Activated naive CD4-positive, alpha-beta T cell treated with anti-CD3 and anti-CD28 coated beads for 36 hours (primary cell): ENCODE measurements around the gene PDAP1. TPM values are rescaled to one million over a fixed set of nuclear protein-coding genes. Genes with fewer than 3 reads are reported as not detected.
"Not testable (repeated sequence)": the region's sequence is repeated elsewhere in the genome, so short reads cannot be mapped to it uniquely, and the experiment has no call there.

Experiments used
- CTCF ChIA-PET: fragments of 350-600 bp; sonication (Branson Sonifier 250); formaldehyde crosslinking; loops from one replicate; lab custom pipeline; 2021; ENCODE audit warnings: antibody characterized with exemption; lab: Charles Lee
- DNase-seq: peaks from one replicate; pipeline ENCODE4 v3.0.0-alpha.2; 2020
- H3K27ac Mint-ChIP-seq: one replicate; pipeline ENCODE4 v1.8.0; 2021; ENCODE audit warnings: mild to moderate bottlenecking, mixed read lengths
- H3K27me3 Mint-ChIP-seq: one replicate; pipeline ENCODE4 v1.8.0; 2021; ENCODE audit warnings: low read depth, mixed read lengths
- H3K36me3 Mint-ChIP-seq: one replicate; pipeline ENCODE4 v1.8.0; 2021; ENCODE audit warnings: low read depth, mixed read lengths
- H3K4me1 Mint-ChIP-seq: one replicate; pipeline ENCODE4 v1.8.0; 2021; ENCODE audit warnings: low read depth, mixed read lengths
- H3K4me3 Mint-ChIP-seq: one replicate; pipeline ENCODE4 v1.8.0; 2021; ENCODE audit warnings: mild to moderate bottlenecking, moderate library complexity, mixed read lengths
- H3K9me3 Mint-ChIP-seq: one replicate; pipeline ENCODE4 v1.8.0; 2021; ENCODE audit warnings: mixed read lengths
- intact Hi-C: fragments of 100-400 bp; cut with micrococcal nuclease; formaldehyde crosslinking; loops from one replicate; pipeline ENCODE4 v1.15.1; 2023
- total RNA-seq, 2 experiments: library from RNA; stranded (reverse); gene quantifications; one replicate each; pipeline ENCODE4 v1.2.3, GENCODE V29; 2021

PDAP1 gene
- total RNA-seq, 2 experiments from 2014 or later, result 169 to 194 TPM

DNA sequence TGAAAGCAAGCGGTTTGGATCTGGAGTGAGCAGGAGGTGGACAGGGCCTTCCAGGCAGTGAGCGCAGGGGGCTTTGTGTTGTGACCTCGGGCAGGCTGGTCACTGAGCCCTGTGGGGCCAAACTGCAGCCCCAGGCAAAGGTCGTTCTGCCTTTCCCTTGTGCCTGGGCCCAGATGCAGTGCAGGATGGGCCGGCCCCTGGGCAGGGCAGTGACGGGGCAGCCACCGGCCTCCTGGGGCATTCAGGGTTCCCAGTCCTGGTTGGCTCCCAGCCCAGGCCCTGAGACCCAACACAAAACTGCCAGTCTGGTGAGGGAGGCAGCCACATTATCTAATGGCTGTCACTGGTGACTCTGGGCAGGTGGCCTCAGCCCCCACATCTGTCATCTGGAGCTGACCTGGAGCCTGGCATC, 26.7 kb downstream of the PDAP1 start:
- H3K27ac Mint-ChIP-seq, result peak overlapping the region; percentile 97
- H3K36me3 Mint-ChIP-seq, result peaks cover 39% of the 10 kb centered on the region
- H3K27me3 Mint-ChIP-seq, result no peaks in the 10 kb centered on the region
- peaks cover 55% of the 10 kb centered on the region for H3K4me1 Mint-ChIP-seq
- intact Hi-C loops, result loop anchor here (1.0 to 2.0 kb wide), 10 partner anchors 11 to 639 kb away; partner anchors contain the start of genes BUD31, CPSF4, PDAP1 and PTCD1
- H3K9me3 Mint-ChIP-seq, result no peaks in the 10 kb centered on the region
- H3K4me3 Mint-ChIP-seq, result peak overlapping the region; percentile 81
- CTCF ChIA-PET, result interaction anchor here (0.7 kb wide), 1 partner anchor 12 kb away, joined by 4 read pairs; no protein-coding TSS in a partner anchor
- DNase-seq, result no peak

- H3K27ac Mint-ChIP-seq, result peak overlapping the region; percentile 97
- no peaks in the 10 kb centered on the region for H3K9me3 Mint-ChIP-seq
- CTCF ChIA-PET, result interaction anchor here (1.0 to 1.2 kb wide), 2 partner anchors 19 to 26 kb away, joined by 3 to 4 read pairs; no protein-coding TSS in a partner anchor
- intact Hi-C loops, result loop anchor here (1.0 to 2.0 kb wide), 10 partner anchors 11 to 640 kb away; partner anchors contain the start of genes BUD31, CPSF4, PDAP1 and PTCD1
- H3K4me3 Mint-ChIP-seq, result peak overlapping the region; percentile 81
- DNase-seq, result peak; percentile 96
- H3K27me3 Mint-ChIP-seq, result no peaks in the 10 kb centered on the region
- peaks cover 35% of the 10 kb centered on the region for H3K36me3 Mint-ChIP-seq
- peaks cover 61% of the 10 kb centered on the region for H3K4me1 Mint-ChIP-seq
Measured at GRCh38 chr7:99380823-99381663, 27.4 kb downstream of the PDAP1 start.

GRCh38 chr7:99380032-99380822, 28.2 kb downstream of the PDAP1 start:
- no peaks in the 10 kb centered on the region for H3K27me3 Mint-ChIP-seq
- no peaks in the 10 kb centered on the region for H3K9me3 Mint-ChIP-seq
- intact Hi-C loops, result loop anchor here (2.0 kb wide), 4 partner anchors 59 to 641 kb away; partner anchors contain the start of genes CPSF4, PTCD1 and TRRAP
- peak; percentile 69 for DNase-seq
- CTCF ChIA-PET, result interaction anchor here (1.0 to 1.2 kb wide), 2 partner anchors 18 to 26 kb away, joined by 3 to 4 read pairs; no protein-coding TSS in a partner anchor
- H3K4me3 Mint-ChIP-seq, result peak overlapping the region; percentile 81
- H3K27ac Mint-ChIP-seq, result peak overlapping the region; percentile 97
- peaks cover 61% of the 10 kb centered on the region for H3K4me1 Mint-ChIP-seq
- peaks cover 31% of the 10 kb centered on the region for H3K36me3 Mint-ChIP-seq

GRCh38 chr7:99379693-99380031, 28.7 kb downstream of the PDAP1 start:
- Mint-ChIP-seq H3K4me1 (peaks cover 61% of the 10 kb centered on the region), H3K27ac (peak overlapping the region; percentile 97), H3K36me3 (peaks cover 31% of the 10 kb centered on the region), H3K4me3 (peak overlapping the region; percentile 81)
- CTCF ChIA-PET, H3K27me3 Mint-ChIP-seq, H3K9me3 Mint-ChIP-seq, DNase-seq: not testable (repeated sequence)
- intact Hi-C loops, result loop anchor here (2.0 to 5.0 kb wide), 5 partner anchors 59 to 641 kb away; partner anchors contain the start of genes CPSF4, PTCD1 and TRRAP

DNA sequence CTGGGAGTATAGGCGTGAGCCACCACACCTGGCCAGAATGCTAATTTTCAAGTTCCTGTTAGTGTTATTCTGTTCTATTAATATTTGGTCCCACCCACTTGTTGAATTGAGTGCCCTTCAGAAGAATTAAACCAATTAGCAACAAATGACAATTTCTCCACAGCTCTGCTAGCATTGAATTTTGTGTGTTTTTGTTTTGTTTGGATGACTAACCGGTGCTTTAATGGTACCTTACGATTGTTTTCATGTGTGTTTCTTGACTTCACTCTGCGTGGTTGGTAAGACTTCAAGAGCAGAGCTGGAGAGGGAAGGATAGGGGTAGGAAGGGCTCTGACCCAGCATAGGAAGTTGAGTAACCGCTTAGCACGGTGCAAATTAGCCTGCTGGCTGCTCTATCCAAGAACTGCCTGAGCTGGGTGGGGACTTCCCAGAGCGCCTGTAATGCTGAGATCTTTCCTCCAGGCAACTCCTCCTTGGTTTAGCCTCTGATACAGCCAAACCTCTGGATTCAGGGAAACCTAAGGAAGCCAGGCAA, 29.3 kb downstream of the PDAP1 start:
- H3K4me1 Mint-ChIP-seq, result peaks cover 56% of the 10 kb centered on the region
- peak overlapping the region; percentile 81 for H3K4me3 Mint-ChIP-seq
- CTCF ChIA-PET, result no interaction called here
- DNase-seq, result peak; percentile 79
- H3K9me3 Mint-ChIP-seq, result no peaks in the 10 kb centered on the region
- H3K36me3 Mint-ChIP-seq, result peaks cover 31% of the 10 kb centered on the region
- no peaks in the 10 kb centered on the region for H3K27me3 Mint-ChIP-seq
- intact Hi-C loops, result loop anchor here (5.0 kb wide), 1 partner anchor 337 kb away; no protein-coding TSS in a partner anchor
- H3K27ac Mint-ChIP-seq, result peak overlapping the region; percentile 97

DNA sequence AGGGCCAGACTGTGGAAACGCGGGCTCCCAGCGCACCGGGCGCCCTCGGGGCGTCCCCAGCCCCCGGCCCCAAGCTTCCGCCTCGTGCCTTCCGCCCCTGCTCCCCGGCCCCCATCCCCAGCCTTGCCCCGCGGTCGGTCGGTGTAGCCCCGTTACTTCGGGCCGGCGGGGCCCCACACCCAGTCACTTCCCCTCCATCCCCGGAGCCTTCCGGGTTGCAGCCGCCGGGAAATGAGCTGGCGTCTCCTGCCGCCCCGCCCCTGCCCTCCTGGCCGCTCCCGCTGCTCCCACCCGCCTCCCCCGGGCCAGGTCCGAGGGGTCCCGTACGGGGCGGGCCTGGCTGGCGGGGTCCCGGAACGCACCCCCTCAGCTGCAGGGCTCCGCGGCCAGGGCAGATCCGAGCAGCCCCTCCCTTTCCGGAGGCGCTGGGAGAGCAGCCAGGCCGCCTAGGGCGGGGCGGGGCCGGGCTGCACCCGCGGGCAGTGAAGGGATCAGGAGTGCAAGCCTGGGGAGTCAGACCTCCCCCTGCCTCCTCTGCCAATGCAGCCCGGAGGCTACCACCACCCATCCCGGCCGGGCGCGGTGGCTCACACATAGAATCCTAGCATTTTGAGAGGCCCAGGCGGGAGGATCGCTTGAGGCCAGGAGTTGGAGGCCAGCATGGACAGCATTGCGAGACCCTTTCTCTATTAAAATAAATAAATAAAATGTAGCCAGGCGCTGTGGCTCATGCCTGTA, 33.2 kb downstream of the PDAP1 start:
- DNase-seq, result peak; percentile 83
- Mint-ChIP-seq H3K4me3 (peak overlapping the region; percentile 79), H3K9me3 (no peaks in the 10 kb centered on the region), H3K27me3 (no peaks in the 10 kb centered on the region), H3K36me3 (peaks cover 17% of the 10 kb centered on the region), H3K4me1 (peaks cover 31% of the 10 kb centered on the region), H3K27ac (peak overlapping the region; percentile 87)
- intact Hi-C loops, result loop anchor here (1.0 to 5.0 kb wide), 3 partner anchors 18 to 333 kb away; partner anchors contain the start of genes BUD31 and PDAP1
- CTCF ChIA-PET, result no interaction called here

- DNase-seq, result peak; percentile 88
- intact Hi-C loops, result loop anchor here (1.0 to 5.0 kb wide), 3 partner anchors 18 to 332 kb away; partner anchors contain the start of genes BUD31 and PDAP1
- Mint-ChIP-seq H3K4me1 (peaks cover 24% of the 10 kb centered on the region), H3K27me3 (no peaks in the 10 kb centered on the region), H3K9me3 (no peaks in the 10 kb centered on the region), H3K27ac (peak within 1 kb of the TSS; percentile 87), H3K4me3 (peak within 1 kb of the TSS; percentile 79), H3K36me3 (peaks cover 17% of the 10 kb centered on the region)
- CTCF ChIA-PET, result interaction anchor here (1.3 kb wide), 1 partner anchor 9 kb away, joined by 3 read pairs; no protein-coding TSS in a partner anchor
Measured at GRCh38 chr7:99374111-99375064, 34.0 kb downstream of the PDAP1 start, which contains the start of gene ARPC1B. ARPC1B (plus strand) TSS chr7:99374730; CDS start chr7:99385715, 10,985 bp downstream.

DNA sequence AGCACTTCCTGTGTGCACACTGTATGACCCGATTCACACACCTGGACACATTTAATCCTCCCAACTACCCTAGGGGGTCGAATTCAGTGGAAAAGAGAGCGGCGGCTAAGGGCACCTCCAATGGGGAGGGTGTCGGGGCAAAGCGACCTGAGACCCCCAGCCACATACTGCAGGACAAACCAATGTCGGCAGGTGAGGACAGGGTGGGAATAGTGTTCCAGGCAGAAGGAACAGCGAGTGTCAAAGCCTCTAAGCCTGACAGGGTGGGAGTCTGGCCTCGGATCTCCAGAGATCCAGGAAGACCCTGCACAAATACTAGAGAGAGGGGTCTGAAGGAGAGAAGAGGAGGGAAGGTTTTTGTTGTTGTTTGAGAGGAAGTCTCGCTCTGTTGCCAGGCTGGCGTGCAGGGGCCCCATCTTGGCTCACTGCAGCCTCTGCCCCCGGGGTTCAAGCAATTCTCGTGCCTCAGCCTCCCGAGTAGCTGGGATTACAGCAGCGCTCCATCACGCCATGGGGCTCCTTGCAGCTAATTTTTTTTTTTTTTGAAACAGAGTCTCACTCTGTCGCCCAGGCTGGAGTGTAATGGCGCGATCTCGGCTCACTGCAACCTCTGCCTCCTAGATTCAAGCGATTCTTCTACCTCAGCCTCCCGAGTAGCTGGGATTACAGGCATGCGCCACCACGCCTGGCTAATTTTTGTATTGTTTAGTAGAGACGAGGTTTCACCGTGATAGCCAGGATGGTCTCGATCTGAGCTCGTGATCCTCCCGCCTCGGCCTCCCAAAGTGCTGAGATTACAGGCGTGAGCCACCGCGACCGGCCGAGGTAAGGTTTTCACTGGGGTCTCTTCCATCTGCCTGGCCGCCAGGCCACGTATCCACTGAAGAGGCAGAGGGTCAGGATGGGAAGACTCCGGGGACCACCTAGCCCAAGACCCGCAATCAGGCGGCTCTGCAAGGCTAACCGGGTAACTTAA, 35.0 kb downstream of the PDAP1 start:
- H3K9me3 Mint-ChIP-seq, result no peaks in the 10 kb centered on the region
- CTCF ChIA-PET, result interaction anchor here (1.3 kb wide), 1 partner anchor 8 kb away, joined by 3 read pairs; no protein-coding TSS in a partner anchor
- H3K4me1 Mint-ChIP-seq, result peaks cover 17% of the 10 kb centered on the region
- no peaks in the 10 kb centered on the region for H3K27me3 Mint-ChIP-seq
- H3K36me3 Mint-ChIP-seq, result peaks cover 14% of the 10 kb centered on the region
- peak overlapping the region; percentile 67 for H3K4me3 Mint-ChIP-seq
- DNase-seq, result no peak
- peak overlapping the region; percentile 65 for H3K27ac Mint-ChIP-seq
- intact Hi-C loops, result loop anchor here (2.0 kb wide), 1 partner anchor 19 kb away; no protein-coding TSS in a partner anchor

DNA sequence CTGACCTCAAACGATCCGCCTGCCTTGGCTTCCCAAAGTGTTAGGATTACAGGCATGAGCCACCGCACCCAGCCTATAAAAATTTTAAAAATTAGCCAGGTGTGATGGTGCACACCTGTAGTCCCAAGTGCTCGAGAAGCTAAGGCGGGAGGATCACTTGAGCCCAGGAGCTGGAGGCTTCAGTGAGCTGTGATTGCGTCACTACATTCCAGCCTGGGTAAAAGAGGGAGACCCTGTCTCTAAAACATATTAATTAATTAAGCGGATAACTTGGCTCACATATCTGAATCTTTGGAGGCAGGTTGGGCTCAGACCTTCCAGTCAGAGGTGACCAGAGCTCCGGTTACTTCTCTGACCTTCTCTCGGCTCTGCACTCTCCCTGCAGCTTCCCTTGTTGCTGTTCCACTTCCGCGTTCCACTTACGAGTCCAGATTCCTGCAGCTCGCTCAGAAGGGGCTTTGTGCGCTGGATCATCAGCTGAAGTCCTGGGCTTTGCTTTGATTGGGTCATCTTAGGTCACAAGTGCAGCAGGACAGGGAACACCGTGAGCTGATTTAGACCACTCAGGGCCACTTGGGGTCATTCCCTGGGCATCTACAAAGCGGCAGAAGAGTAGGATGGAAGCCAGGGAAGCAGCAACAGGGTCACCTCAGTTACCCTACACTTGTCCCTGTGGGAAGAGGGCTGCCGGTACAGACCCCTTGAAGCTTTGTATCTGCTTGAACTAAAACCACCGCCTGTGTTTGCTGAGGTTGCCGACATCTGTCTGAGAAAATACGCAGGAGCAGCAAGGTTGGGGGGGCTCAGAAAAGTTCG, 35.9 kb downstream of the PDAP1 start:
- Mint-ChIP-seq H3K4me3 (peak overlapping the region; percentile 61), H3K27ac (no peak overlapping the region), H3K27me3 (no peaks in the 10 kb centered on the region), H3K4me1 (peaks cover 12% of the 10 kb centered on the region), H3K9me3 (no peaks in the 10 kb centered on the region), H3K36me3 (peaks cover 6% of the 10 kb centered on the region)
- intact Hi-C loops, result no loop called here
- CTCF ChIA-PET, result interaction anchor here (1.2 kb wide), 1 partner anchor 15 kb away, joined by 3 read pairs; no protein-coding TSS in a partner anchor
- DNase-seq, result no peak
